ENCODE measurements around the gene C14orf180. TPM values are rescaled to one million over a fixed set of nuclear protein-coding genes. Genes with fewer than 3 reads are reported as not detected.

Gene C14orf180
- total RNA-seq, 1 experiment from 2014 or later = not detected

DNA sequence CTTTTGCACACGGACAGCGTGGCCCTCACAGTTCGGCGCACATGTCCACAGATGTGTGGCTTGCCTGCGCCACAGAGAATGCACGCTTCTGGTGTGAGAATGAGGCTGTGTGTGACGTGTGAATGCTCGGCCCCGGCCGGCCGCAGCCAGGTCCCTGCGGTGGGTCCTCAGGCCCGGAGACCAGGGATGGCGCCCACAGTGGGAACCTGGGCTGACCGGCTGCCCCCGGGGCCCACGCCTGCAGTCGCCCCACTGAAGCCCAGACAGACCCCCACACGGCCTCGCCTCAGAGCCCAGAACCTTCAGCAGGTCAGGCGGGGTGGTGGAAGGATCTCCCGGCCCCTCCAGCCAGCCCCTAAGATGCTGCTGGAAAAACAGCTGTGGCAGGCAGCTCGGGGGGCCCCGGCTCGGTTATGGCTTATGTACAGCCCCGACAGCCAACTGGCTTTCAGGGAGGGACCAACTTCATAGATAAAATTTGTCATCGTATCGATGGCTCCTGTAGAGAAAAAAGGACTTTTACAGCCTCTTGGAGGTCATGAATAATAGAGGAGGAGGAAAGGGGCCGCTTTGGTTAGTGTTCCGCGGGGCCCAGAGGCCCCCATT lies 4.5 kb upstream of the C14orf180 start:
- Histone ChIP-seq H3K9ac (ENCODE audit: low read length) (no peak overlapping the region), H3K4me1 (ENCODE audit: insufficient read depth, low read length) (no peaks in the 10 kb centered on the region), H3K36me3 (ENCODE audit: low read depth, low read length) (no peaks in the 10 kb centered on the region), H3K4me2 (ENCODE audit: low read length) (no peak overlapping the region), H3K79me2 (ENCODE audit: low read length) (no peaks in the 10 kb centered on the region), H3F3A (ENCODE audit: low read length, unreplicated experiment) (no peaks in the 10 kb centered on the region), H3K9me2 (replicated peaks; ENCODE audit: low read length) (no peaks in the 10 kb centered on the region), H4K20me1 (ENCODE audit: low read length) (no peaks in the 10 kb centered on the region), H3K27me3 (ENCODE audit: low read length) (peaks cover 44% of the 10 kb centered on the region), H3K9me3 (ENCODE audit: low read length) (no peaks in the 10 kb centered on the region), H3K27ac (ENCODE audit: low read length) (no peak overlapping the region), H3K4me3 (ENCODE audit: low read length) (no peak overlapping the region), H2AFZ (ENCODE audit: low read length) (no peak overlapping the region)
- DNase-seq = no peak
- CTCF ChIA-PET = no interaction called here
- intact Hi-C loops (cut with micrococcal nuclease) = loop anchor here (10.0 kb wide), 1 partner anchor 60 kb away; no protein-coding TSS in a partner anchor
- POLR2A ChIA-PET (ENCODE audit: unreplicated experiment) = no interaction called here
- BruUV-seq (replicated peaks) = no TSS peak
- no peak for TF ChIP-seq EZH2phosphoT487 (IDR thresholded peaks at IDR 0.05; ENCODE audit: borderline replicate concordance, low read length)
- TF ChIP-seq EZH2 (IDR thresholded peaks at IDR 0.05; ENCODE audit: low read length, unreplicated experiment) = no peak
- TF ChIP-seq, protein P1, sequence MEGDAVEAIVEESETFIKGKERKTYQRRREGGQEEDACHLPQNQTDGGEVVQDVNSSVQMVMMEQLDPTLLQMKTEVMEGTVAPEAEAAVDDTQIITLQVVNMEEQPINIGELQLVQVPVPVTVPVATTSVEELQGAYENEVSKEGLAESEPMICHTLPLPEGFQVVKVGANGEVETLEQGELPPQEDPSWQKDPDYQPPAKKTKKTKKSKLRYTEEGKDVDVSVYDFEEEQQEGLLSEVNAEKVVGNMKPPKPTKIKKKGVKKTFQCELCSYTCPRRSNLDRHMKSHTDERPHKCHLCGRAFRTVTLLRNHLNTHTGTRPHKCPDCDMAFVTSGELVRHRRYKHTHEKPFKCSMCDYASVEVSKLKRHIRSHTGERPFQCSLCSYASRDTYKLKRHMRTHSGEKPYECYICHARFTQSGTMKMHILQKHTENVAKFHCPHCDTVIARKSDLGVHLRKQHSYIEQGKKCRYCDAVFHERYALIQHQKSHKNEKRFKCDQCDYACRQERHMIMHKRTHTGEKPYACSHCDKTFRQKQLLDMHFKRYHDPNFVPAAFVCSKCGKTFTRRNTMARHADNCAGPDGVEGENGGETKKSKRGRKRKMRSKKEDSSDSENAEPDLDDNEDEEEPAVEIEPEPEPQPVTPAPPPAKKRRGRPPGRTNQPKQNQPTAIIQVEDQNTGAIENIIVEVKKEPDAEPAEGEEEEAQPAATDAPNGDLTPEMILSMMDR (conservative IDR thresholded peaks at IDR 0.05; ENCODE audit: low read depth, low read length) = no peak
- ATAC-seq = no peak

DNA sequence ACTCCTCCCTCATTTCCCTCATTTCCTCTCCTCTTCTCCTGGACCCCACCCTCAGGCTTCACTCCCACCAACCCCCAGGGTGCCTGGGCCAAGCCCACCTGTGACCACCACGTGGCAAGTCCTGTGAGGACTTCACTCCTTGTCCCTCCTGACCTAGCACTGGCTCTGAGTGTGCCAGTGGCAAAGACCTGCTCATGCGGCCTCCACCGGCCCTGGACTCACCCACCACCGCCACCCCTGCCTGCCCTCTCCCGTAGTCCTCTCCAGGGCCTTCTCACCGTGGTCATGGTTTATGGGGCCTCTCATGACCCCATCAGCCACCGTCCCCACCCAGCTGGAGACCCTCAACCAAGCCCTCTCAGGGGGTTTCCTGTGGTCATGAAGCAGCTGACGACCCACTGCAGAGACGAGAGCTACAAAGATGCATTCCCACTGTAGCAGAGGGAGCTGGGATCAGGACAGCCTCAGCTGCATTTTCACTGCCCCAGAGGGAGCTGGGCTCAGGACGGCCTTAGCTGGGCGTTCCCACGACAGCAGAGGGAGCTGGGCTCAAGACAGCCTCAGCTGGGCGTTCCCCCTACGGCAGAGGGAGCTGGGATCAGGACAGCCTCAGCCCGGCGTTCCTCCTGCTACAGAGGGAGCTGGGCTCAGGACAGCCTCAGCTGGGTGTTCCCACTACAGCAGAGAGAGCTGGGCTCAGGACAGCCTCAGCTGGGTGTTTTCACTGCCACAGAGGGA lies 3.2 kb upstream of the C14orf180 start:
- Histone ChIP-seq H3F3A (ENCODE audit: low read length, unreplicated experiment) (no peaks in the 10 kb centered on the region), H3K79me2 (ENCODE audit: low read length) (no peaks in the 10 kb centered on the region), H3K9me2 (replicated peaks; ENCODE audit: low read length) (no peaks in the 10 kb centered on the region), H2AFZ (ENCODE audit: low read length) (no peak overlapping the region), H3K27me3 (ENCODE audit: low read length) (peaks cover 43% of the 10 kb centered on the region), H4K20me1 (ENCODE audit: low read length) (no peaks in the 10 kb centered on the region), H3K4me2 (ENCODE audit: low read length) (no peak overlapping the region), H3K4me3 (ENCODE audit: low read length) (no peak overlapping the region), H3K27ac (ENCODE audit: low read length) (no peak overlapping the region), H3K36me3 (ENCODE audit: low read depth, low read length) (no peaks in the 10 kb centered on the region), H3K9ac (ENCODE audit: low read length) (no peak overlapping the region), H3K9me3 (ENCODE audit: low read length) (no peaks in the 10 kb centered on the region), H3K4me1 (ENCODE audit: insufficient read depth, low read length) (no peaks in the 10 kb centered on the region)
- BruUV-seq (replicated peaks) = no TSS peak
- intact Hi-C loops (cut with micrococcal nuclease) = loop anchor here (10.0 kb wide), 1 partner anchor 58 kb away; no protein-coding TSS in a partner anchor
- ChIA-PET POLR2A (ENCODE audit: unreplicated experiment) (interaction anchor here (0.7 kb wide), 1 partner anchor 11 kb away, joined by 3 read pairs; no protein-coding TSS in a partner anchor), CTCF (interaction anchor here (0.7 to 0.9 kb wide), 3 partner anchors 12 to 643 kb away, joined by 3 read pairs; no protein-coding TSS in a partner anchor)
- ATAC-seq = peak; percentile 79
- TF ChIP-seq, protein P1 (conservative IDR thresholded peaks at IDR 0.05; ENCODE audit: low read depth, low read length) = 0 out of 2 replicates have a peak, but pooled peaks have one; percentile 14
- TF ChIP-seq EZH2 (IDR thresholded peaks at IDR 0.05; ENCODE audit: low read length, unreplicated experiment) = no peak
- TF ChIP-seq EZH2phosphoT487 (IDR thresholded peaks at IDR 0.05; ENCODE audit: borderline replicate concordance, low read length) = no peak
- peak; percentile 22 for DNase-seq
